HG03457 (cell line): ENCODE data around the gene PTPMT1.
A peak's percentile ranks its signal among the peaks of the same experiment; 100 is the strongest.
"Not testable (repeated sequence)": the region's sequence is repeated elsewhere in the genome, so short reads cannot be mapped to it uniquely, and the experiment has no call there.

Source experiments
- ATAC-seq: cut with Tn5 transposase; IDR thresholded peaks from one replicate; pipeline ENCODE4 v1.9.1; 2021; ENCODE audit warnings: moderate number of reproducible peaks; ENCODE audit not compliant: unreplicated experiment

PTPMT1 gene

DNA sequence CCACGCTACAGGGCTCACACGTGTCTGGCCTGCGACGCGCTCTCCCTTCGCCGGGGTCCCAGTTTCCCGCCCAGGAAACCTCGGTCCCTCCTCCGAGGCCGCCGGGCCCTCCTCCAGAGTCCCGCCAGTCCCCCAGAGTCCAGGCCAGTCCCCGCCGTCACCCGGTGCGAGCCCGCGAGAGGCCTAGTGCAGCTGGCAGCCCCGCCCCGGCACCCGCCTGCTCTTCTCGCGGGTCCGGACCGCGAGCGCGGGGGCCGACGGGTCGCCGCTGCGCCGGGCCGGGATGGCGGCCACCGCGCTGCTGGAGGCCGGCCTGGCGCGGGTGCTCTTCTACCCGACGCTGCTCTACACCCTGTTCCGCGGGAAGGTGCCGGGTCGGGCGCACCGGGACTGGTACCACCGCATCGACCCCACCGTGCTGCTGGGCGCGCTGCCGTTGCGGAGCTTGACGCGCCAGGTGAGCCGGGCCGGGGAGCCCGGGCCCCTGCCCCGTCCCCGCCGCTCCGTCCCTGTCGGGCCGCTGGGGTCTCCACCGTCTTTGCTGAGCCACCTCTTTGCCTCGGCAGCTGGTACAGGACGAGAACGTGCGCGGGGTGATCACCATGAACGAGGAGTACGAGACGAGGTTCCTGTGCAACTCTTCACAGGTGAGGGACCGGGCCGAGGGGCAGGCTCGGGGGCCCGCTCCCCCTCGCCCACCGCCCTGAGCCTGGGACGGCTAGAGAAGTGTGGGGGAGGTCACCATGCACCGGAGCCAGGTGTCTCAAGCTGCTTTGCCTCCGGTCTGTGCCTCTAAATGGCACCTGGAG is at the start of gene PTPMT1:
PTPMT1 (plus strand) TSS at position 260 of the 809 bp plus-strand sequence; CDS start at position 284, 24 bp downstream.
- ATAC-seq: peak; percentile 86

DNA sequence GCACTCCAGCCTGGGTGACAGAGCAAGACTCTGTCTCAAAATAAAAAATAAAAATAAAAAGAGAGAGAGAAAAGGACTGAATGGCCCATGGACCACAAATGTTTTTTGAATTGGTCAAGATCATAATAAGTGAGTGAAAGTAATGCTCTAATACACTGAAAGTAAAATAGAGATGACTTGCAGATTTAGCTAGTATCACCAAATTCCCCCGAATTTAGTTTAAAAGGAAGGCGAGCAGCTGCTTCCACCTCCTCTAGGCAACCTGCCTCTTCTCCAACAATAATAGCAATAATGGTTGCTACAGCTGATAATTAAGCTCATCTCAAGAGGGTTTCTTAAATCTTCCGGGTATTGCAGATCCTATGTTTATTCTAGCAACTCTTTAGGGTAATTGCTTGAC is 49.2 kb upstream of the PTPMT1 start:
- ATAC-seq: no peak

- ATAC-seq: no peak
Observed at GRCh38 chr11:47516984-47517853, 48.2 kb upstream of the PTPMT1 start.

- no peak for ATAC-seq
Observed at GRCh38 chr11:47518212-47518964, 47.0 kb upstream of the PTPMT1 start.

GRCh38 chr11:47523490-47524225 is 41.7 kb upstream of the PTPMT1 start:
- ATAC-seq: no peak

DNA sequence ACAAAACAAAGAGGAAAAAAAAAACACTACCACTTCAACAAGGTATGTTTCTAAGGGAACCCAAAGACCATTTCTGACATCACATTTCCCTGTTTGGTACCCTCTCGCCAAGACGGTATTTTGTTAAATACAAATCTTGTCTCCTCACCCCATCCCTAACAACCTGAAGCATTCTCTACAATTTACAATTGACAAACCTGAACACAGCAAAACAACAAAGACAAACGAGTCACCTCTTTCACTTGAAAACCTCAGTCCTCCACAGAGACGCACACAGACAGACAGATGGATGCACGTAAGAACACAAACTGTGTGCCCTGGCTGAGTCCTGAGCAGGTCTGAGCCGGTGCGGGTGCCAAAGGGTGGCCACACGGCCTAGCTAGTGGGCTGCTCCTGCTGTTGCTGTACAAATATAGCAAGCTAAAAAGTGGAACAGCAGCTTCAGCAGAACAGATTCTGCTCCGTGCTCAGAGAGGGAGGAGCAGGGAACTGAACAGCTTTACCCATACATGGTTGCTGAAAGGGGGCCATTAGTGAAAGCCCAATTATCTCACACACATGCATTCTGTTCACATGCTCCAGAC is 41.0 kb upstream of the PTPMT1 start:
- ATAC-seq: no peak

- not testable (repeated sequence) for ATAC-seq
Observed at GRCh38 chr11:47526032-47526431, 39.4 kb upstream of the PTPMT1 start.

DNA sequence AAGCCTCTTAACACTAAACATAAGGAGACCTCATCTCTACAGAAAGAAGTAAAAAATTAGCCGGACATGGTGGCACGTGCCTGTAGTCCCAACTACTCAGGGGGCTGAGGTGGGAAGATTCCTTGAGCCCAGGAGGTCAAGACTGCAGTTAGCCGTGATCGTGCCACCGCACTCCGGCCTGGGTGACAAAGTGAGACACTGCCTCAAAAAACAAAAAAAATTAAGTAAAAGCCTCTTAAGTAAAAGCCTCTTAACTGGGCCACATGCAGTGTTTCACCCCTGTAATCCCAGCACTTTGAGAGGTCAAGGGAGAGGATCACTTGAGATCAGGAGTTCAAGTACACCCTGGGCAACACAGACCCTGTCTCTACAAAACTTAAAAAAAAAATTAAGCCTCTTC is 38.2 kb upstream of the PTPMT1 start:
- ATAC-seq: no peak

DNA sequence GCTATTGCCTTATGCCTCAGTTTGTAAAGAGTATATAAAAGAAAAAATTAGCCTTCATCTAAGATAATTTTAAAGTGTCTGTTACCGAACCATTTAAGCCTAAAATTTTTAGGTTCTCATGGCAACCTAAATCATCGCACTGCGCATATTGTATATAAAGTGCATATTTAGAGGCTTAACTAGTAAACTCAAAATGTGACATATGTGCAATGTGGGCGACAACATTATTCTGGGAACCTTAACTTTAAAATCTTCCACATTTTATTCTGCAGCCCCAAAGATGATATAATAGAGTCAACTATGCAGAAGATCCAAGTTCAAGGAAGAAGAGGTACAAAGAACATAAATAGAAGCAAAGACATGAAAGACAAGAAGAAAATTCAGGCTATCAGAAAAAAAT is 35.4 kb upstream of the PTPMT1 start:
- ATAC-seq: no peak

DNA sequence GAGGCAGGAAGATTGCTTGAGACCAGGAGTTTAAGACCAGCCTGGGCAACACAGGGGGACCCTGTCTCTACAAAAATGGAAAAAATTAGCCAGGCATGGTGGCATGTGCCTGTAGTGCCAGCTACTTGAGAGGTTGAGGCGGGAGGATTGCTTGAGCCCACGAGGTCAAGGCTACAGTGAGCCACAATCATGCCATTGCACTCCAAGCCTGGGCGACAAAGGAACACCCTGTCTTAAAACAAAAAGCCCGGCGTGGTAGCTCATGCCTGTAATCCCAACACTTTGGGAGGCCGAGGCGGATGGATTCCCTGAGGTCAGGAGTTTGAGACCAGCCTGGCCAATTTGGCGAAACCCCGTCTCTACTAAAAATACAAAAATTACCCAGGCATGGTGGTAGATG is 34.7 kb upstream of the PTPMT1 start:
- ATAC-seq: not testable (repeated sequence)

- no peak for ATAC-seq
Observed at GRCh38 chr11:47531666-47532065, 33.7 kb upstream of the PTPMT1 start.

DNA sequence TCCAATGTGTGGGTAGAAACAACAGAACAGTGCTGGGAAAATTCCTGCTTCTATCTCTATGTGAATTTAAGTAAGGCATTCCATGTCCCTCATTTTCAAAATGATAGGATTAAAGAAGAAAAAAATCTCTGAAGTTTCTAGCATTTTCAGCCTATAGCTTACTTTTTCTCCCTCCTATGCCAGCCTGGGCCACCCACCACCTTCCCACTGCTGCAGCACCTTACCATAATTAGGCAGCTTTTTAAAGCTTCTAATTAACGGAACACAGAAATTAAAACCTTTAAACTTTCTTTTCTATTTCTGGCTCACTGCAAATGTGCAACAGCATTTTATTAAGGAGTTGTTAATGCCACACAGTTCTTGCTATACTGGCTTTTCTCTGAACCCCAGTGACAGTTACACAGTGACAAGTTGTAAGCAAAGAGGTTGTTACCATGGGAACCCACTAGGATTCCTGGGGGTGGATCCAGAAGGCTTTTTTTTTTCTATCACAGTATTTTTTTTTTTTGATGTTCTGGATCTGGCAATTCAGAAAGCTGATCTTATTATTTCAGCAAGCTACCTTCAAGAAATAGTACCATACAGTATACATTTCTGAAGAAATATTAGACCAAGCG is 32.7 kb upstream of the PTPMT1 start:
- no peak for ATAC-seq

DNA sequence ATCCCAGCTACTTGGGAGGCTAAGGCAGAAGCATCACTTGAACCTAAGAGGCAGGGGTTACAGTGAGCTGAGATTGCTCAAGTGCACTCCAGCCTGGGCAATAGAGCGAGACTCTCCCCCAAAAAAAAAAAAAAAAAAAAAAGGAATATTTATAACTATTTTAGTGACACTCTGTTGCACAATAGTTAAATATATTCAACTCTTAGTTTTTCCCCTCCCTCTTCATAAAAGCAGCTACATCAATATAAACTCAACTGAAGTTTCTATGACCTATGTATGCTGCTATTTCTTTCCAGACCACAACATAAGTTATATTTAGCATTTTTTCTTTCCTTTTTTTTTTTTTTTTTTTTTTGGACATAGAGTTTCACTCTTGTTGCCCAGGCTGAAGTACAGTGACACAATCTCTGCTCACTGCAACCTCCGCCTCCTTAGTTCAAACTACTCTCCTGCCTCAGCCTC is 31.7 kb upstream of the PTPMT1 start:
- no peak for ATAC-seq

GRCh38 chr11:47534704-47535251 is 30.6 kb upstream of the PTPMT1 start:
- no peak for ATAC-seq

DNA sequence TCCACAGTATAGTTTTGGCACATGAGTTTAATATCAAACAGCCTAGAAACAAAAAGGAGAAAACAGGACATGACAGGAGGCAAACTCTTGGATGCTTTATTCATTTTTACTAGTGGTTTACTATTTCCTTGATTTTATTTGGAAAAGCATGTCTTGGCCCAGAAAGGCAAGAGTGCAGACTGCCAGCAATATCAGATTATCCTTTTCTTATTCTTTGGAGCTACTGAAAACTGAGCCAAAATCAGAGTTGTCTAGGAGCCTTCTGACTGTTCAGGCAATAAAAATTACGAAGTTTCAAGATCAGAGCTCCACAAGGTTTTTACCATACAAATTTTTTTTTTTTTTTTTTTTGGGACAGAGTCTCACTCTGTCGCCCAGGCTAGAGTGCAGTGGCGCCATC is 28.5 kb upstream of the PTPMT1 start:
- ATAC-seq: no peak

- ATAC-seq: no peak
Observed at GRCh38 chr11:47538741-47539565, 26.4 kb upstream of the PTPMT1 start.

DNA sequence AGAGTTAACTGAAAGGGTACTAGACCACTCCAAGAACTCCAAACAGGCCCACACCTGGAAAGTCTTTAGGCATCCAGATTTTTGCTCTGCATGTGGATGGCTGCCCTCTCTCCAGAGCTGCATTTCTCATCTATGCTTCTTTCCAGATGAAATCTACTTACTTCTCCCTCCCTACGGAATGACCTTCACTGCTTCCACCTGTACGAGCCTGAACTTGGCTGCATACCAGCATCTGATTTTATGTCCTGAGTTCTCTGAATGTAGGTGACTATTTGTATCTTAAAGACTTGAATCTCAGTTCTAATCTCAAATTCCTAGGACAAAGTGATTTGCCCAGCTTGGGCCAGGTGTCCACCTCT is 25.7 kb upstream of the PTPMT1 start:
- no peak for ATAC-seq

DNA sequence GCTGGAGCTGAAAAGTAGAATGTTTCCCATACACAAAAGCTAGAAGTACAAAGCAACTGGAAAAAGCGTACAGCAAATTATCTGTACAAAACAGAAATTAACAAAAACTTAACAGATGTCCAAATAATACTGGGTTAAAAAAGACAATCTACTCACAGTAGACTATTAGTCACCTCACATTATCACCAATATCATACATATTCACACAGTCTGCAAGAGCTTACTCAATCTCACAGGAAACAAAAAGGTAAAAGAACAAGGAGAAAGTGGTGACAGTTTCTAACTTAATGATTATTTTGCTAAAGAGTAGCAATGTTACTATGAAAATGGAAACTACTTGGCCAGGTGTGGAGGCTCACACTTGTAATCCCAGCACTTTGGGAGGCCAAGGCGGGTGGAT is 24.3 kb upstream of the PTPMT1 start:
- no peak for ATAC-seq

DNA sequence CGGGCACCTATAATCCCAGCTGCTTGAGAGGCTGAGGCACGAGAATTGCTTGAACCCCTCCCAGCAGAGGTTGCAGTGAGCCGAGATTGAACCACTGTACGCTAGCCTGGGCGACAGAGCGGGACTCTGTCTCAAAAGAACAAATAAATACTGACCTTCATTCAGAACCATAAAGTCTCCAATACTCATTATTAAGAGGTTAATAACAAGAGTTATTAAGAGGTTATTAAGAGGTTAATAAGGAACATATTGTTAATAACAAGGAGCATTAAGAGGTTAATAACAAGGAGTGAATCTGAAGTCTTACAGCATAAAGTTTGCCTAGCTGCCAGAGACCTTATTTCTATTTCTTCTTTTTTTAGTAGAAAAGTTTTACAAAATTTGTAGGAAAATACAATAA is 20.1 kb upstream of the PTPMT1 start:
- ATAC-seq: no peak
